Measurements from ENCODE around the gene SOX18.
A peak's percentile ranks its signal among the peaks of the same experiment; 100 is the strongest.

The SOX18 gene

DNA sequence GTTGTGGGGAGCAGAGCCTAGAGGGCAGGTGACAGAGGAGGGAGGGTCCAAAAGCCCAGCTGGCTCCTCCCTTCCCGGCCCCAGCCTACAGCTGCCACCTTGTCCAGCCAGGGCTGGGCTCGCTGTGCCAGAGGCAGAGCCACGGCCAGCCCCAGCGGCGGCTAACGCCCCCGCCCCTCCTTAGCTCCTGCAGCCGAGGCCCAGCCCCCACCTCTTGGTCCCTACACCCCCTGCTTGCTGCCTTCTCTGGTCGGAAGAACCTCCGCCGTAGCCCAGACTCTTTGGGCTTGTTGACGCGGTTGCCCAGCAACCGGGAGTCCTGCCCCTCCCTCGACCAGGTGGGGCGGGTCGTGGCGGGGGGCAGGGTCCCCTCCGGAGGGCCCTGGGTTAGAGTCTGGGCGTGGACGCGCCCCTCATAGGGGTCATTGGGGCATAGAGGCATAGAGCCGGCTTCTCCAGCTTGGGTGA is 35.3 kb upstream of the SOX18 start:
- peak overlapping the region; percentile 87 to 90 for H3K4me3 Mint-ChIP-seq
- H3K27me3 Mint-ChIP-seq, result peaks cover 5 to 27% of the 10 kb centered on the region in 2 donors
- ATAC-seq (replicated peaks) (no peak), DNase-seq (no peak)
- H3K27ac Mint-ChIP-seq, result peak overlapping the region; percentile 67
- peaks cover 2 to 3% of the 10 kb centered on the region in 2 donors for H3K36me3 Mint-ChIP-seq
- H3K4me1 Mint-ChIP-seq, result peaks cover 36 to 46% of the 10 kb centered on the region in 2 donors
- peaks cover 0 to 7% of the 10 kb centered on the region in 2 donors for H3K9me3 Mint-ChIP-seq

DNA sequence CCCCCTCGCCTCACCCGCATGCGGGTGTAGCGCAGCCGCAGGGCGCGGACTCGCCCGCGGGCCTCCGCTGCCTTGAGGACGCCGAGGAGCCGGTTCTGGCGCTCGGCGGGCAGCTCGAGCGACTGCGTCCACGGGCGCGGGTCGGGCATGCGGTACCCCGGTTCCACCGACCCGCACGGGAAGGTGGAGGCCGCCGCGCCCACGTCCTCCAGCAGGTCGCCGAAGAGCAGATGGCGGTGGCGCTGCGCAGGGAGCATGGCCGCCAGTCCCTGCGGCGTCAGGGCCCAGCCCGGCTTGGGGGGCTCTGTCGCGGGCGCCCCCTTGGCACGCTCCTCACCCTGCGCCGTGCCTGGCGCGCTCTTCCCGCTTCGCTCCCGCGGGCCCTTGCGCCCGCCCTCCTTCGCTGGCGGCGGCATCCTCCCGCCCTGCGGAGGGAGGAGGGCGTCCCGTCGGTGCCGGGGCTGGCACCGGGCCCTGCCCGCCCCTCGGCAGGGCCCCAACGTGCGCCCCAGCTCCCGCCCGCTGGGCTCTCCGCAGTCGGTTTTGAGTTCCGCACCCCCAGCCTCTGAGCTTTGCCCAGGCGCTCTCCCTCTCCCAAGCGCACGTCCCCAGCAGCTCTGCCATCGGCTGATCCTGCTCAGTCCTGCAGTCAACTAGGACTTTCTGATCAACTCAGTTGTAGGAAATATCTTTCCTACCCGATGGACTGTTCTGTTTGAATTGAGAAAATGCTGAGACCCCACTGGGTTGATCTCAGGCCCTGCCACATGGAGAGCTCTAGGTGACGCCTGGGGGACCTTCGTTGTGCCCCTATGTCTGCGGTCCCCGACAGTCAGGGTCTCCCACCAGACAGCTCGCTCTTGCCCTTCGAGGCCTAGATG is 34.6 kb upstream of the SOX18 start, which contains the start of gene LKAAEAR1:
TSS of gene LKAAEAR1 (minus strand) at position 595 of the 881 bp plus-strand sequence. CDS start at position 416, 179 bp downstream.
- Mint-ChIP-seq H3K27me3 (peaks cover 5 to 27% of the 10 kb centered on the region in 2 donors), H3K36me3 (peaks cover 3% of the 10 kb centered on the region in 2 donors), H3K9me3 (peaks cover 0 to 7% of the 10 kb centered on the region in 2 donors), H3K4me3 (peak within 1 kb of the TSS; percentile 87 to 90), H3K27ac (peak within 1 kb of the TSS; percentile 82), H3K4me1 (peaks cover 36 to 49% of the 10 kb centered on the region in 2 donors)
- no peak for ATAC-seq (replicated peaks)
- DNase-seq, result no peak

- Mint-ChIP-seq H3K27ac (no peak overlapping the region), H3K36me3 (peaks cover 3 to 9% of the 10 kb centered on the region in 2 donors), H3K4me3 (peak overlapping the region; percentile 79 to 84), H3K27me3 (peaks cover 5 to 27% of the 10 kb centered on the region in 2 donors), H3K9me3 (peaks cover 0 to 7% of the 10 kb centered on the region in 2 donors), H3K4me1 (peaks cover 35 to 54% of the 10 kb centered on the region in 2 donors)
- ATAC-seq (replicated peaks), result peak; percentile 27 to 30
- DNase-seq, result peak; percentile 59
Observed at GRCh38 chr20:64083378-64083803, 34.0 kb upstream of the SOX18 start.

DNA sequence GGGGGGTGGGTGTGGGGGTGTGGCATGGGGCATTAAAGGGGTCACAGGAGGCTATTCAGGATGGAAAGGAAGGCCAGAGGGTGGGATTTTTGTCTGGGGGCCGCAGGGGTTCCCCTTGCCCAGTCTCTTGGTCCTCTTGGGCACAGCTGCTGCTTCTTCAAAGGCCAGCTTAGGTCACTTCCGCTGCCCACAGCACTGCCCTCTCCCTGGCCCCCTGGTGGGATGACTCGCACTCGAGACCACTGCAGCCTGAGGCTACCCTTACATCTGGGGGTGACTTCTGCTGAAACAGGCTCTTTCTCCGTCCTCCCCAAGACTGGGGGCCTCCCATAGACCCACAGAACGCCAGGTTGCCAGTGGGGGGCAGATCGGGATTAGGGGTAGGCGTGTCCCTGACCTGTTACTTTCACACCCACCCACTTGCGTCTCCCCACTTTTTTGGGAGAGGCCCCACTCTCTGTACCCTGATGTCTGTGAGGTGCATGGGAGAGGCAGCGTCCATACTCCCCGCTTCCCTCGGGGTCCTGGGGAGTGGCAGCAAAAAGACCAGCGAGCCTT is 33.5 kb upstream of the SOX18 start:
- Mint-ChIP-seq H3K4me1 (peaks cover 37 to 59% of the 10 kb centered on the region in 2 donors), H3K27me3 (peaks cover 5 to 27% of the 10 kb centered on the region in 2 donors), H3K27ac (no peak overlapping the region), H3K9me3 (peaks cover 0 to 7% of the 10 kb centered on the region in 2 donors), H3K4me3 (peak overlapping the region; percentile 79 to 84), H3K36me3 (peaks cover 5 to 9% of the 10 kb centered on the region in 2 donors)
- DNase-seq (no peak), ATAC-seq (replicated peaks) (no peak)

DNA sequence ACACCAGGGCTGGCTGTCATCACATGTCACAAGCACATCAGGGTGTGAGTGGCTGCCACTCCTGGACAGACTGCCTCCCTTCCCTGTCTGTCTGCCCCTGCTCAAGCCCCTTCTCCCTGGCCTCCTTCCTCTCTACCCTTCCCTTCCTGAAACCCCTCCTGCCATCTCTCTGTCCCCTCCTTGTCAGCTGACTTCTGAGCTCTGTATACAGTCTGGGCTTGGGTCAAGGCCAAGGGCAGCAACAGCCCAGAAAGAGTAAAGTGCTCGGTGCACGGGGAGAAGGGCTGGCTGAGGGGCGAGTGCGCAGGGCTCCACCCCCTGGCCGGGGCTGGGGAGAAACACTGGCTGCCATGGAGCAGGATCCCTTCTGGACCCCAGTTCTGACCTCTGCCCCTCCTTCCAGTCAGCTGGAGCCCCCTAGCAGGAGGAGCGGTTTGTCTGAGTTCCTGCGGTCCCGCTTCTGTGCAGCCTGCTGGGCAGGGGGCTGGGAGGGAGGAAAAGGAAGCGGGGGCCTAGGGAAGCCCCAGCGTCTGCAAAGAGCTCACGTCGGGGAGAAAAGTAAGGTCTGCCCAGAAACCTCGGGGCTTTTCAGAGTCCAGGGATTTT is 32.8 kb upstream of the SOX18 start:
- DNase-seq (no peak), ATAC-seq (replicated peaks) (no peak)
- Mint-ChIP-seq H3K36me3 (peaks cover 8% of the 10 kb centered on the region in 2 donors), H3K27me3 (peaks cover 5 to 27% of the 10 kb centered on the region in 2 donors), H3K4me3 (peak overlapping the region; percentile 51 to 73), H3K9me3 (peaks cover 0 to 3% of the 10 kb centered on the region in 2 donors), H3K27ac (no peak overlapping the region), H3K4me1 (peaks cover 41 to 65% of the 10 kb centered on the region in 2 donors)

DNA sequence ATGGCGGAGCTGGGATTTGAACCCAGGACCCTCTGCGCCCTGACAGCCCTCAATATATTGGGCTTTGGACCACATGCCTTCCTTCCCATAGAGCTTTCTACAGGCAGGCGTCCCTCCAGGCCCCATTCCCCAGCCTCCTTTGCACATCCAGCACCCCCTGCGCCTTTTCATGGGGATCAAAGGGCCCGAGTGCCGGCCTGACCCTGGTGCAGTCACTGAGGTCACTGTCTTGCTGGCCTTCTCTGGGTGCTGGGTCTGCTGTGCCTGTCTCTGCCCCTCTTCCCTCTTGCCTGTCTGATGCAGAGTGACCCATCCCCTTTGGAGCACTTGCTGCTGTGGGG is 32.2 kb upstream of the SOX18 start:
- ATAC-seq (replicated peaks), result no peak
- peak overlapping the region in 1 of 2 donors; percentile 29 for H3K4me3 Mint-ChIP-seq

DNA sequence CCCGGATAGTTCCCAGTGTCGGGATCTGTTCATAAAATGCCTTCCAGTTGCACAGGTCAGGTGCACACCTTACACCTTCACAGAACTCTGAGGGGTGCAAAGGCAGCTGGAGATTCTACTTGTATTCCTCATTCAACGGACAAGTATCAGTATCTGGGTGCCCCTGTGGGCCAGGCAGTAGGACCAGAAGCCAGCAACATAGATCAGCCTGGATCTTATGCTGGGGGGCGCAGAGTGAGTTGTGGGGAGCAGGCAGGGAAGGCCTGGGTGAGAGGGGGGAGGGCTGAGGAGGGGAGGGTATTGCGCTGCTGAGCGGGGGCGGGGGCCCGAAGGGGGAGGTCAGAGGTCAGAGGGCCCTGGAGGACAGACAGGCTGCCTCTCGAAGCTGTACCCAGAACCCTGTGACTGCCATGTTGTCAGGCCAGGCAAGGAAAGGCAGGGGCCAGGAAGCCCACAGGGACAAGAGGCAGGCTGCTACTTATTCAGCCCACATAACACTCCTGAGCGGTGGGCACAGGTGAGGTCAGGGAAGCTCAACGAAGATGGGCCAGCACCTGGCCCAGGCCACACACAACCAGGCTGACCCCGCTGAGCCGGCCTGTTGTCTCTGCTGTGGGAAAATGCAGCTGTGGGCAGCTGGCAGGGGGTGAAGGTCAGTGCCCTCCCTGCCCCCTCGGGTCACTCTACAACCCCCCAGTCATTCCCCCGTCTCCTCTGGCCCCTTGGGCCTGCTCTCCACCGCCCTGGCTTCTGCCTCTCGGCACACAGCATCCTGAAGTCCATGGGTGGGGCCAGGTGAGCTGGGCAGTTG is 31.6 kb upstream of the SOX18 start:
- ATAC-seq (replicated peaks), result no peak
- H3K9me3 Mint-ChIP-seq, result no peaks in the 10 kb centered on the region
- H3K4me1 Mint-ChIP-seq, result peaks cover 45 to 78% of the 10 kb centered on the region in 2 donors
- peaks cover 5 to 26% of the 10 kb centered on the region in 2 donors for H3K27me3 Mint-ChIP-seq
- H3K4me3 Mint-ChIP-seq, result peak overlapping the region; percentile 84 to 88
- DNase-seq, result no peak
- peak overlapping the region; percentile 56 for H3K27ac Mint-ChIP-seq
- H3K36me3 Mint-ChIP-seq, result peaks cover 8 to 13% of the 10 kb centered on the region in 2 donors

More for the DNA sequence above, 32.2 kb upstream of the SOX18 start:
- DNase-seq, result no peak
- Mint-ChIP-seq H3K9me3 (peaks cover 0 to under 1% of the 10 kb centered on the region in 2 donors), H3K4me1 (peaks cover 44 to 72% of the 10 kb centered on the region in 2 donors), H3K27me3 (peaks cover 5 to 27% of the 10 kb centered on the region in 2 donors), H3K27ac (peak overlapping the region; percentile 56), H3K36me3 (peaks cover 9 to 11% of the 10 kb centered on the region in 2 donors)

GRCh38 chr20:64080013-64080812 is 30.8 kb upstream of the SOX18 start, which contains the start of gene OPRL1:
OPRL1 (plus strand) TSS chr20:64080082; CDS start chr20:64092721, 12,639 bp downstream.
- Mint-ChIP-seq H3K27me3 (peaks cover 5 to 18% of the 10 kb centered on the region in 2 donors), H3K4me3 (peak within 1 kb of the TSS; percentile 94 to 97), H3K9me3 (no peaks in the 10 kb centered on the region), H3K36me3 (peaks cover 16 to 19% of the 10 kb centered on the region in 2 donors), H3K27ac (peak within 1 kb of the TSS; percentile 95), H3K4me1 (peaks cover 52 to 86% of the 10 kb centered on the region in 2 donors)
- ATAC-seq (replicated peaks) (peak; percentile 3 to 14), DNase-seq (no peak)

- Mint-ChIP-seq H3K4me3 (peak within 1 kb of the TSS; percentile 94 to 97), H3K36me3 (peaks cover 19 to 23% of the 10 kb centered on the region in 2 donors), H3K27me3 (peaks cover 3 to 11% of the 10 kb centered on the region in 2 donors), H3K27ac (peak within 1 kb of the TSS; percentile 95), H3K4me1 (peaks cover 53 to 87% of the 10 kb centered on the region in 2 donors), H3K9me3 (no peaks in the 10 kb centered on the region)
- DNase-seq (peak; percentile 83), ATAC-seq (replicated peaks) (peak; percentile 48 to 55)
Observed at GRCh38 chr20:64079273-64080012, 30.0 kb upstream of the SOX18 start, which contains the start of gene RGS19. RGS19 (minus strand) TSS chr20:64079518; CDS start chr20:64076886, 2,632 bp downstream.

DNA sequence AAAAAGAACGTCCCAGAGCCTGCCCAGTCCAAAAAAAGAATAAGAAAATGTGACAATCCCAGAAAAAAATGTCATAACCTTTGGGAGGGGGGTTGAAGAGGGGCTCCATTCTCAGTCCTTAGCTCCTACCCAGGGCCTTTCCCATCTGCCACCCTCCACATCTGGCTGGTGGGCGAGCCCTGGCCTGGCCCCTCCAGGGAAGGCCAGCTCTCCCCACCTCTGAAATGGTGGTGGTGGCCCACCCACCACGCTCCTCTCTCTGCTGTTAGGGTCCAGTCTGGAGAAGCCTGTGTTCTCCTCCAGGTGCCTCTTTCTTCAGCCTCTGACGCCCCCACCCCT is 29.5 kb upstream of the SOX18 start:
- Mint-ChIP-seq H3K9me3 (no peaks in the 10 kb centered on the region), H3K4me1 (peaks cover 50 to 88% of the 10 kb centered on the region in 2 donors), H3K27me3 (peaks cover 0 to 5% of the 10 kb centered on the region in 2 donors), H3K36me3 (peaks cover 19 to 24% of the 10 kb centered on the region in 2 donors), H3K27ac (peak overlapping the region; percentile 95), H3K4me3 (peak overlapping the region; percentile 94 to 97)
- ATAC-seq (replicated peaks) (no peak), DNase-seq (no peak)

DNA sequence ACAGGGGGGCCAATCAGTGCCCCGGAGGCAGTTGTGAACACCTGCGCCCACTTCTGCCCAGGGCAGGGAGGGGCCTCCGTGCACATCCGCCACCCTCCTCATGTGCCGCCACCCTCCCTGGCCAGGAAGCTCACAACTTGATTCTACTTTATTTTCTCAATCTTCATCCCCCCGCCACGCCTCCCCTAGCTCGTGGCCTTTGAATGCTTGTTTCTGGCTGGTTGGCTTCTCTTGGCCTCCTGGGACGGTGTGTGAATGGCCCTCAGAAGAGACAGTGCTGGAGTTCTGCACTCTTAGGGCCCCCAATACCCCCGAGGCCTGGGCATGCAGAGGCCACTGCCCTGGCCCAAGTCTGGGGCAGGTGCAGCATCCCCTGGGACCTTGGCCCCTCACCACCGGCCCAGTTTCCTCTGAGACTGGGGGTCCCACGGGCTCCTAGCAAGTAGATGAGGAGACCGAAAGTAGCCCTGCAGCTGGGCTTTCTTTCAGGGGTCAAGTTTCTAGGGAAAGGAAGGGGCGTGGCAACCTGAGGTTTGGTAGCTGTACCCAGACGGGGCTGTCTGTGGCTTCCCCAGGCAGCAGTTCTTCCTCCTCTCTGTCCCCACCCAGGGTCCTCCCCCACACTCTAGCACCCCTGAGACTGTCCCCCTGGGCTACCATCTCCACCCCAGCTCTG is 28.6 kb upstream of the SOX18 start:
- peak; percentile 51 to 59 for ATAC-seq (replicated peaks)
- peak; percentile 66 for DNase-seq
- Mint-ChIP-seq H3K36me3 (peaks cover 19 to 24% of the 10 kb centered on the region in 2 donors), H3K27me3 (peaks cover 0 to 1% of the 10 kb centered on the region in 2 donors), H3K27ac (peak overlapping the region; percentile 96), H3K4me1 (peaks cover 47 to 88% of the 10 kb centered on the region in 2 donors), H3K4me3 (peak overlapping the region; percentile 94 to 97), H3K9me3 (no peaks in the 10 kb centered on the region)

- Mint-ChIP-seq H3K9me3 (no peaks in the 10 kb centered on the region), H3K4me3 (peak overlapping the region; percentile 94 to 97), H3K27ac (peak overlapping the region; percentile 96), H3K4me1 (peaks cover 43 to 83% of the 10 kb centered on the region in 2 donors), H3K36me3 (peaks cover 19 to 24% of the 10 kb centered on the region in 2 donors), H3K27me3 (no peaks in the 10 kb centered on the region)
- ATAC-seq (replicated peaks) (peak in 1 of 2 donors; percentile 2), DNase-seq (no peak)
Observed at GRCh38 chr20:64077541-64077875, 28.1 kb upstream of the SOX18 start.
